Osteoblast (primary cell): ENCODE data around the gene KRT85. TPM values are rescaled to one million over a fixed set of nuclear protein-coding genes. Genes with fewer than 3 reads are reported as not detected.

Experiments used
- DNase-seq: peaks from one replicate; pipeline ENCODE4 v3.0.0; 2011; ENCODE audit warnings: low spot score, mixed read lengths; ENCODE audit not compliant: insufficient read length; ENCODE audit errors: missing footprints
- H2AFZ ChIP-seq: 2 replicates; pipeline ENCODE4 v1.6.0; 2011; ENCODE audit warnings: mild to moderate bottlenecking, low read length
- H3K27ac ChIP-seq: 2 replicates; pipeline ENCODE4 v1.5.1; 2011; ENCODE audit warnings: mild to moderate bottlenecking, low read depth, low read length, moderate library complexity
- H3K27me3 ChIP-seq: 2 replicates; pipeline ENCODE4 v1.6.0; 2012; ENCODE audit warnings: mild to moderate bottlenecking, control low read depth, inconsistent platforms, low read length, moderate library complexity; ENCODE audit not compliant: insufficient read depth
- H3K36me3 ChIP-seq: 2 replicates; pipeline ENCODE4 v1.5.1; 2011; ENCODE audit warnings: mild to moderate bottlenecking, low read length, control low read depth, moderate library complexity; ENCODE audit not compliant: insufficient read depth
- H3K4me1 ChIP-seq: 2 replicates; pipeline ENCODE4 v1.5.1; 2011; ENCODE audit warnings: mild to moderate bottlenecking, low read length, control low read depth, moderate library complexity; ENCODE audit not compliant: insufficient read depth
- H3K4me2 ChIP-seq: 2 replicates; pipeline ENCODE4 v1.6.0; 2011; ENCODE audit warnings: mild to moderate bottlenecking, low read length; ENCODE audit not compliant: insufficient read depth
- H3K4me3 ChIP-seq: fragments of 200-600 bp; sonication (generic); 3 replicates; pipeline ENCODE4 v1.5.1; 2012; ENCODE audit warnings: mild to moderate bottlenecking, low read length, inconsistent platforms; ENCODE audit not compliant: insufficient read depth
- H3K79me2 ChIP-seq: 2 replicates; pipeline ENCODE4 v1.6.0; 2012; ENCODE audit warnings: mild to moderate bottlenecking, low read length, control low read depth, inconsistent platforms; ENCODE audit not compliant: insufficient read depth
- H3K9me3 ChIP-seq: 2 replicates; pipeline ENCODE4 v1.5.1; 2011; ENCODE audit warnings: low read depth, low read length, control low read depth
- H4K20me1 ChIP-seq: 2 replicates; pipeline ENCODE4 v1.6.0; 2012; ENCODE audit warnings: mild to moderate bottlenecking, low read length, control low read depth; ENCODE audit not compliant: insufficient read depth
- total RNA-seq: library from RNA; depleted of rRNA; stranded (reverse); fragments of >200 nt; gene quantifications from 2 replicates; pipeline ENCODE4 v1.2.3, GENCODE V29; 2012
- TF ChIP-seq, protein P1 (sequence below): IDR thresholded peaks from 2 replicates; pipeline ENCODE4 v1.5.1; 2011; ENCODE audit warnings: mild to moderate bottlenecking, low read depth, low read length, moderate library complexity; ENCODE audit errors: extremely low read depth

Gene KRT85
- total RNA-seq, 1 donor, result not detected

DNA sequence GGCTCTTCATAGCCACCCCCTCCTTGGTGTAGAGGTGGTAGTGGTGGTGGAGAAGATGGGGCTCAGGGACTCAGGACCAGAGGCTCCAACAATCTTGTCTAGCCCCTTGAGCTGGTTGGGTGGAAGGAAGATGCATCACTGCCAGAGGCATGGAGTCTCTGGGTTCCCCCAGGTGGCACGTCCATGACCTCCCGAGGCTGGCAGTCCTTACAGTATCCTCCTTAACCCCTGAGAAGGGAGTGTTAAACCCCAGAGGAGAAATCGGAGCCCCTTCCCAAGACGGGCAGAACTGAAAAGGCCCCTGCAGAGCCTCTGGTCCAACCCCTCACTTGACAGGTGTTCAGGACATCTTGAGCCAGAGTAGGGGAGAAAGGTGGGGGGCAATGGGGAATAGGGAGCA lies 55.2 kb downstream of the KRT85 start:
- Histone ChIP-seq H2AFZ (no peak overlapping the region), H3K27ac (no peak overlapping the region), H3K4me2 (no peak overlapping the region), H3K36me3 (no peaks in the 10 kb centered on the region), H3K4me1 (peaks cover 8% of the 10 kb centered on the region), H3K9me3 (no peaks in the 10 kb centered on the region), H3K4me3 (no peak overlapping the region), H4K20me1 (no peaks in the 10 kb centered on the region), H3K79me2 (no peaks in the 10 kb centered on the region), H3K27me3 (peaks cover 8% of the 10 kb centered on the region)
- TF ChIP-seq, protein P1, sequence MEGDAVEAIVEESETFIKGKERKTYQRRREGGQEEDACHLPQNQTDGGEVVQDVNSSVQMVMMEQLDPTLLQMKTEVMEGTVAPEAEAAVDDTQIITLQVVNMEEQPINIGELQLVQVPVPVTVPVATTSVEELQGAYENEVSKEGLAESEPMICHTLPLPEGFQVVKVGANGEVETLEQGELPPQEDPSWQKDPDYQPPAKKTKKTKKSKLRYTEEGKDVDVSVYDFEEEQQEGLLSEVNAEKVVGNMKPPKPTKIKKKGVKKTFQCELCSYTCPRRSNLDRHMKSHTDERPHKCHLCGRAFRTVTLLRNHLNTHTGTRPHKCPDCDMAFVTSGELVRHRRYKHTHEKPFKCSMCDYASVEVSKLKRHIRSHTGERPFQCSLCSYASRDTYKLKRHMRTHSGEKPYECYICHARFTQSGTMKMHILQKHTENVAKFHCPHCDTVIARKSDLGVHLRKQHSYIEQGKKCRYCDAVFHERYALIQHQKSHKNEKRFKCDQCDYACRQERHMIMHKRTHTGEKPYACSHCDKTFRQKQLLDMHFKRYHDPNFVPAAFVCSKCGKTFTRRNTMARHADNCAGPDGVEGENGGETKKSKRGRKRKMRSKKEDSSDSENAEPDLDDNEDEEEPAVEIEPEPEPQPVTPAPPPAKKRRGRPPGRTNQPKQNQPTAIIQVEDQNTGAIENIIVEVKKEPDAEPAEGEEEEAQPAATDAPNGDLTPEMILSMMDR, result no peak
- DNase-seq, result no peak

DNA sequence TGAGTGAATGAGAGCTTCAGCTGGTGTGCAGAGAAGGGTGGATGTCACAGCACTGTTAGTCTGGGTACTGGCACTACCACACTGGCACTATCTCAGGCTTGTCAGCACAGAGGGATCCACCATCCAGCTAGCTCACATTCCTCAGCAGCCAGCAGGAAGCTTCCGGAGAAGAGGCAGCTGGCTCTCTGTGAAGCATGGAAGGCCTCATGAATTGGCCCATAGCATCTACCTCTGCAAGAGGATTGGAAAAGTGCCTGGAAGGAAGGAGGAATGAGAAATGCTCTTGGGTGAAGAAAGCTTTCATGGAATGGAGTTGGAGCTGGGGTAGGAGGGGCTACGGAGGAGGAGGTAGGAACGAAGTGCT lies 56.0 kb downstream of the KRT85 start:
- H3K4me3 ChIP-seq, result no peak overlapping the region
- peak; percentile 70 for DNase-seq
- H4K20me1 ChIP-seq, result no peaks in the 10 kb centered on the region
- H3K79me2 ChIP-seq, result no peaks in the 10 kb centered on the region
- H3K27me3 ChIP-seq, result peaks cover 10% of the 10 kb centered on the region
- H3K27ac ChIP-seq, result peak overlapping the region; percentile 64
- peak overlapping the region; percentile 68 for H2AFZ ChIP-seq
- no peaks in the 10 kb centered on the region for H3K9me3 ChIP-seq
- H3K36me3 ChIP-seq, result no peaks in the 10 kb centered on the region
- TF ChIP-seq, protein P1, result no peak
- H3K4me1 ChIP-seq, result peaks cover 8% of the 10 kb centered on the region
- no peak overlapping the region for H3K4me2 ChIP-seq

DNA sequence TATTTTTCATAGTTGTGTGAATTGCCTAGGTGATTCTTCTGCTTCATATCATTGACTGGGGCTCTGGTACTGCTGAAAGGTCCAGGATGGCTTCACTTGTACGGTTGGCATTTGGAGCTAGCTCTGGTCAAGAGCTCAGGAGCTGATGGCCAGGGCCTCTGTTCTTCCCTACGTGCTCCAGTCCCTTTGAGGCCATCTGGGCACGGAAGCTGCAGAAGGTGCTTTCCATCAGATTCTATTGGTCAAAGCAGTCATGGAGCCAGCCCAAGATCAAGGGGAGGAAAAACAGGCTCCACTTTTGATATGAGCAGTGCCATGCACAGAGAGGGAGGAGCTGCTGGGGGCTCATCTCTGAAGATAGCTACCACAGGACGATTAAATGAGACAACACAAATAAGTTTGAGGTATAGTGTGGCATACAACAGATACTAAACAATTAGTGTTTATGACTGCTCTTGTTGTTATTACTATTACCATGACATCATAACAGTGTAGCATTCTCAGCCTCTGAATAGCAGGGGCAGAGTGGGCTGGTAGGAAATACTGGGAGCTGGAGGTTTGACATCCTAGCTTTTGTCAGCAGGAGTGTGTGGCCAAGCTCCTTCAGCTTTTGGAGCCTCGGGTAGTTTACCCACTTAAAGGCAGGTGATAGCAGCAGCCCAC lies 56.5 kb downstream of the KRT85 start:
- TF ChIP-seq, protein P1, result no peak
- peaks cover 8% of the 10 kb centered on the region for H3K4me1 ChIP-seq
- no peaks in the 10 kb centered on the region for H3K9me3 ChIP-seq
- H3K27ac ChIP-seq, result peak overlapping the region; percentile 64
- no peaks in the 10 kb centered on the region for H4K20me1 ChIP-seq
- H3K79me2 ChIP-seq, result no peaks in the 10 kb centered on the region
- H3K4me3 ChIP-seq, result no peak overlapping the region
- H3K27me3 ChIP-seq, result peaks cover 10% of the 10 kb centered on the region
- peak overlapping the region; percentile 68 for H2AFZ ChIP-seq
- H3K4me2 ChIP-seq, result no peak overlapping the region
- no peaks in the 10 kb centered on the region for H3K36me3 ChIP-seq
- DNase-seq, result peak; percentile 95

Other genes with a start within 250 kb of the KRT85 start
- gene KRT80, start 175.5 kb downstream of the KRT85 start, total RNA-seq, result 0.59 and 0.72 TPM in 2 replicates
- gene KRT7, start 134.2 kb downstream of the KRT85 start, total RNA-seq, result 20.9 and 27.9 TPM in 2 replicates
- under 0.01 and 0.36 TPM in 2 replicates for gene KRT86, start 92.8 kb downstream of the KRT85 start, total RNA-seq
- gene KRT81, start 75.9 kb downstream of the KRT85 start, total RNA-seq, result 0.29 TPM in 1 of 2 replicates, not detected in the other
- not detected in 2 replicates for gene KRT83, start 46.1 kb downstream of the KRT85 start, total RNA-seq
- gene KRT84, start 18.2 kb upstream of the KRT85 start, total RNA-seq, result not detected in 2 replicates
- not detected in 2 replicates for gene KRT82, start 38.9 kb upstream of the KRT85 start, total RNA-seq
- under 0.01 TPM in 1 of 2 replicates, not detected in the other for gene KRT75, start 66.9 kb upstream of the KRT85 start, total RNA-seq
- not detected in 2 replicates for gene KRT6B, start 84.7 kb upstream of the KRT85 start, total RNA-seq
- not detected in 2 replicates for gene KRT6C, start 106.3 kb upstream of the KRT85 start, total RNA-seq
- gene KRT6A, start 125.8 kb upstream of the KRT85 start, total RNA-seq, result under 0.01 and 0.72 TPM in 2 replicates
- gene KRT5, start 152.9 kb upstream of the KRT85 start, total RNA-seq, result 0.36 TPM in 1 of 2 replicates, not detected in the other
- gene KRT71, start 185.7 kb upstream of the KRT85 start, total RNA-seq, result not detected in 2 replicates
- not detected in 2 replicates for gene KRT74, start 206.4 kb upstream of the KRT85 start, total RNA-seq
- gene KRT72, start 234.0 kb upstream of the KRT85 start, total RNA-seq, result not detected in 2 replicates